CD4-positive, alpha-beta T cell treated with Interleukin-2 at 100 ng/mL for 4 hours (primary cell): ENCODE data around the gene WDR62.

Source experiments
- DNase-seq: peaks from one replicate; pipeline ENCODE4 v3.0.0-alpha.2; 2020; ENCODE audit warnings: low spot score

The WDR62 gene

DNA sequence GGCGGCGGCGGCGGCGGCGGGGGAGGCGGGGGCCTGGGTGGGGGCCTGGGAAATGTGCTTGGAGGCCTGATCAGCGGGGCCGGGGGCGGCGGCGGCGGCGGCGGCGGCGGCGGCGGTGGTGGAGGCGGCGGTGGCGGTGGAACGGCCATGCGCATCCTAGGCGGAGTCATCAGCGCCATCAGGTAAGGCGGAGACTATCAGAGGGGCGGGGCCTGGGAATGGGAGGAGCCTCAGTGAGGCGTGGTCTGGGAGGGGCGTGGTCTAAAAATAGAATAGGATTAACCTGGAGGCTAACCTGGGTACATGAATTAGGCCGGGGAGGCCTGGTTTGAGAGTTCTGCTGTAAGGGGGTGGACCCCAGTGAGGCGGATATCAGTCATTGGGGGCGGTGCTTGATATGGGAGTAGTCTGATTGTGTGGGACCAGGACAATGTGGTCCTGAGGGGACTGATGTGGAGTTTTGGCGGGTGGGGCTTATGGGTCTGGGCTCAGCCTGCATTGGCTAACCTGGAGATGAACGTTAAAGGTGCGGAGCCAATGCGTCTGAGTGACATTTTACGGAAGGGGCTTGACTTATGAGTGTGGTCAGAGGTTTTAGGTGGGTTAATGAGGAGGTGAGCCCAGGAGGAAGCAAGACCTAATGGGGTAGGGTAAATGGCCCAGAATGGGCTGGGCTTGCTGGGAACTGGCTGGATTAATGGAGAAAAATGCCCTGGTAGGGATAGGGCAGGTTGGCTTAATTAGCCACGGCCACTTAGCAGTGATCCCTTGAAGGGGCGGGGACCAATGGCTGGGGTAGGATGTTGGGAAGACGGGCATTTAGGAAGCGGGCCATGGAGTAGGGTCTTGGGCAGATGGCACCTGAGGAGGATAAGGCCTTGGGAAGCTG is 86.6 kb downstream of the WDR62 start:
- peak; percentile 94 for DNase-seq

DNA sequence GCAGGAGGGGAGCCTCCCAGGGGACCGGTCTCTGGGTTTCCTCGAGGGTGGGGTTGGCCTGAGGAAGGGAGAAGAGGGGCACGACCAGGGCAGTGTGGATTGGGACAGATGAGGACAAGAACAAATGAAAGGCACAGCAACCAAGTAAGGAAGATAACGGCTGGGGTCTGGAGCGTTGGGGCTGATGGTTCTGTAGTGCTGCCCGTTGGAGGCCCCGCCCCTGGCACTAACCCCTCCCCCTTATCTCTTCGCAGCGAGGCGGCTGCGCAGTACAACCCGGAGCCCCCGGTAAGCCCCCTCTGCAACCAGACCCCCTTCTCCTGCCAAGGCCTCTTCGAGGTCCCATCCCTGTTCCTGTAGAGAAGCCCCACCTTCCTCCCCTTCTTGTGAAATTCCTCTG is 87.3 kb downstream of the WDR62 start:
- no peak for DNase-seq

DNA sequence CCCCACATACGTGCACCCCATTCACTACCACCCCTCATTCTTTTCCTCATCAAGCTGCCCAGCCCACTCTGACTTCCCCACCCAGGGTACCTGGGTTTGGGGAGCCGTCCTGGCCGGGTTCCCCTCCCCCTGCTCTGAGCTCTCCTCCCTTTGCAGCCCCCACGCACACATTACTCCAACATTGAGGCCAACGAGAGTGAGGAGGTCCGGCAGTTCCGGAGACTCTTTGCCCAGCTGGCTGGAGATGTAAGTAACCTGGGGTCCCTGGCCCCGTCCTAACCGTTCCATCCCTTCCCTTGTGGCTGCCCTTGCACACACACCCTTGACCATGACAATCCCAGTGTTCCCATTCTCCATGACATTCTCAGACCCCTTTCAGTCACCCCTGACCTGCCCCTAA is 87.8 kb downstream of the WDR62 start:
- DNase-seq = no peak

DNA sequence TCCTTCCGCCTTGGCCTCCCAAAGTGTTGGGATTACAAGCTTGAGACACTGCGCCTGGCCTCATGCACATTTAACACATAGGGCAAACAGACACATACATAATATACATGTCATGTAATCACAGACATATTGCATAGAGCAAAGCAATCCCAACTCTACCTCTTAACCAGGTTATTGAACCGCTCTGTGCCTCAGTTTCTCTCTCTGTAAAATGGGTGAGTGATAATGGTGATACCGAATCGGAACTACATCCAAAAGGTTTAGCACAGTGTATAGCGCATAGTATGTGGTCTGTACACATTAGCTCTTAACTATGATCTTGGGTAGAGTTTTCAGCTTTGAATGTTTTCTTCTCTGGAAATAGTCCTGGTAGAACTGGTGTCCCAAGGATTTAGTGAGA is 89.9 kb downstream of the WDR62 start:
- no peak for DNase-seq

DNA sequence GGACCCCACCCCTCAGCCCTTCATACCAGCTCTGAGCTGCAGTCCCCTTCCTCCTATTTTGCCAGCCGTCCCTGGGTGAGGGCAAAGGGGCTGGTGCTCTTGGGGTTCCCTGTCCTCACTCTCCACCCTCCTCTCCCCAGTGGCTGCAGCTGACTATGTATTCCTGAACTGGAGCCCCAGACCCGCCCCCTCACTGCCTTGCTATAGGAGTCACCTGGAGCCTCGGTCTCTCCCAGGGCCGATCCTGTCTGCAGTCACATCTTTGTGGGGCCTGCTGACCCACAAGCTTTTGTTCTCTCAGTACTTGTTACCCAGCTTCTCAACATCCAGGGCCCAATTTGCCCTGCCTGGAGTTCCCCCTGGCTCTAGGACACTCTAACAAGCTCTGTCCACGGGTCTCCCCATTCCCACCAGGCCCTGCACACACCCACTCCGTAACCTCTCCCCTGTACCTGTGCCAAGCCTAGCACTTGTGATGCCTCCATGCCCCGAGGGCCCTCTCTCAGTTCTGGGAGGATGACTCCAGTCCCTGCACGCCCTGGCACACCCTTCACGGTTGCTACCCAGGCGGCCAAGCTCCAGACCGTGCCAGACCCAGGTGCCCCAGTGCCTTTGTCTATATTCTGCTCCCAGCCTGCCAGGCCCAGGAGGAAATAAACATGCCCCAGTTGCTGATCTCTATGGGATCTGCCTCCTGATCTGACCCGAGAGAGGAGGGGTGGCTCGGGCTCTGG is 95.1 kb downstream of the WDR62 start:
- DNase-seq = no peak

DNA sequence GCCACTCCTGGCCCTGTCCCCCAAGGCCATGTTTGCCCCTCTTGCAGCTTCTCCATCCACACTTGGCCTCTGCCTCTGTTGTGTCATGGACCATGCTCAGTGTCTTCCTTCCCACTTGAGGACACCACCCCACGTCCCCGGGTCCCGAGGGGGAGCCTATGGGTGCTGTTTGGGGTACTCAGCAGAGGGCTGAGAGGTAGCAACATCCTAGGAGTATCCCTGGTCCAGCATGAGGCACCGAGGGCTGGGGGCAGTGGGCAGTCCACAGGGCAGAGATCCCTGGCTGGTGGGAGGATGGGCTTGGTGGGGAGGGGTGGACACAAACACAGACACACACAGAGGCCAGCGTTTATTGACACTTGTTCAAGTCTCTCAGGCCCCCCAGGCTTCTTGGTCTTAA is 95.9 kb downstream of the WDR62 start:
- DNase-seq = no peak

DNA sequence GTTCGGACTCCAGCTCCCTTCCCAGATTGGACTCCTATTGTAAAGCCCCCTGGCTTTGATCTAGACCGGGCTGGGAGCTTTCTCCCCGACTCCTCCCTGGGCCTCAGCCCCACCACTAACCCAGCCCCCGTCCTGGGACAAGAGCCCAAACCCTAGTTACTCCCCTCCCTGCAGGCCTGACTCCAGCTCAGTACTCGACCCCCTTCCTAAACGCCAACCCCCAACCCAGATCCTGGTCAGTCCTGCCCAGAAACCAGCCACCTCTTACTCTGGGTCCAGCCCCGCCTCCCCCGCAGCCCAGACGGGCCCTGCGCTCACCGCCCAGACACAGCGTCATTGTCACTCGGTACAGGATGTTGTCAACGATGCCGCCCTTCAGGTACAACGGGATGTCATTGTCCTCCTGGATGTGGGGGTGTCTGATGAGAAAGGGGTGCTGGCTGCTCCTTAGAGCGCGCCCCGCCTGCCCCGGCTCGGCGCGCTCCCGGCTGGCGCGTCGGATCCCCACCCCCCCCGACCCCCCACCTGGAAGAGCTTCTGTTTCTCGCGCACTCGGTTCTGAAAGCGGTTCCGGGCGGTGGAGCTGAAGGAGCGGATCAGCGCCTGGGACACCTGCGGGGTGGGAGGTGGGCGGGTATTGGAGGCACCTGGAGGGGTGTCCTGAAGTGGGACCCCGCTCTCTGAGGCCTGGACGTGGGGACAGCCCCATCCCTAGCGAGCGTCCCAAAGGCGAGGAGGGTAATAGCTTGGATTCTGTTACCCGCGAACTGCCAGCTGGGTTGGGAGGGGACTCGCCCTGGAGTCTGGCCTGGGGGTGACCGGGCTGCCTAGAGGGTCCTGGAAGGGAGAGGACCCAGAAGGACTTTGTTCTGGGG is 96.7 kb downstream of the WDR62 start:
- no peak for DNase-seq

DNA sequence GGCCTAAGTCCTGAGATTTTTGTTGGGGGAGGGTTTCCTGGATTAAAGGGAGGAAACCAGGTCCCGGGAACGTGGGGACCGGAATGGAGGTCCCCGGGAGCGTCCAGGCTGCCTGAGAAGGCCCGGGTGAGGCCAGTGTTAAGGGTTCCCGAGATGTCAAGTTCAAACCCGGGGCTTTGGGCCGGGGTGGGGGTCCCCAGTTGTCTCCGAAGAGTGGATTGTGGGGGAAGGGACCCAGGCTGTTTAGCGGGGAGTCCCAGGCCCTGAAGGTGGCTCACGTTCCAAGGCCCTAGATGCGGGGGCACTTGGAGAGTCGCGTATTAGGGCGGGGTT is 97.3 kb downstream of the WDR62 start:
- no peak for DNase-seq

DNA sequence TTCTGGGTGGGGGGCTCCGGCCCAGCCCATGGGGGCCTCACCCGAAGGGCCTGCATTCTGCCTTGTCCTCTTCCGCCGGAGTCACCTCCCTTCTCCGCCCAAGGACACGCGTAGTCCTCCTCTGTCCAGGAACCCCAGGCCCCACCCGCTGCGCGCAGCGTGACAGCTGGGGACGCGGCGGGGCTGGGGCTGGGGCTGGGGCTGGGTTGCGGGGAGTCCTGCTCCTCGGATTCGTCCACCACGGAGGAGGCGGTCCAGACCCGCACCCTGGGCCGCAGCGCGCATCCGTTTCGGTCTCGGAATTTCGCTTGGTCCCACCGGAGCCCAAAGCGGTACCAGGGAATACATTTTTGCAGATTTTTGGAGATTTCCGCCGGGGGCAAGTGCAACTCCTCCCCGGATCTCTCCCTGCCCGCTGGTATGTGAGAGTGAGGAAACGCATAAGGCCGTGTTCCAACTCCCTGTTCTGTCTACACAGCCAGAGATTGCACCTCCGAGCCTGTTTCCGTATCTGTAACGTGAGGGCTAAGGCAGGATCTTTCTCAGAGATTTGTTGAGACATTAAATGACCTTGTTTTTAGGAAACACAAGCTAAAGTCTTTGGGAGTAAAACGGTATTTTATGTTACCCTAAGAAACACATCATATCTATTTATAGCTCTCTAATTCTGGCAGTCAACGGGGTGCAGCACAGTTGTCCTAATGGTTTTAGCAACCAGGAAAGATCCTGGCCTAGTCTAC is 97.8 kb downstream of the WDR62 start, which contains the start of gene COX7A1:
TSS of gene COX7A1 (minus strand) at position 96 of the 740 bp plus-strand sequence. CDS start at position 56, 40 bp downstream.
- DNase-seq = no peak

DNA sequence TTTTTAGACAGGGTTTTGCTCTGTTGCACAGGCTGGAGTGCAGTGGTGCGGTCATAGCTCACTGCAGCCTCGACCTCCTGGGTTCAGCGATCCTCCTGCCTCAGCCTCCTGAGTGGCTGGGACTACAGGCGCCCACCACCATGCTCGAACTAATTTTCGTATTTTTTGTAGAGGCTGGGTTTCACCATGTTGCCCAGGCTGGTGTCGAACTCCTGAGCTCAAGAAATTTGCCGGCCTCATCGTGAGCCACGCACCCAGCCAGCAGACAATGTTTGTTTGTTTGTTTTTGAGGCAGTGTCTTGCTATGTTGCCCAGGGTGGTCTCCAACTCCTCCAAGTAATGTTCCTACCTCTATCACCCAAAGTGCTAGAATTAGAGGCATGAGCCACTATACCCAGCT is 98.4 kb downstream of the WDR62 start:
- DNase-seq = no peak
